ENCODE data around the gene GNG11.

The GNG11 gene

GRCh38 chr7:93944673-93945072 is 23.1 kb downstream of the GNG11 start (continued):
- TF ChIP-seq, protein P1, sequence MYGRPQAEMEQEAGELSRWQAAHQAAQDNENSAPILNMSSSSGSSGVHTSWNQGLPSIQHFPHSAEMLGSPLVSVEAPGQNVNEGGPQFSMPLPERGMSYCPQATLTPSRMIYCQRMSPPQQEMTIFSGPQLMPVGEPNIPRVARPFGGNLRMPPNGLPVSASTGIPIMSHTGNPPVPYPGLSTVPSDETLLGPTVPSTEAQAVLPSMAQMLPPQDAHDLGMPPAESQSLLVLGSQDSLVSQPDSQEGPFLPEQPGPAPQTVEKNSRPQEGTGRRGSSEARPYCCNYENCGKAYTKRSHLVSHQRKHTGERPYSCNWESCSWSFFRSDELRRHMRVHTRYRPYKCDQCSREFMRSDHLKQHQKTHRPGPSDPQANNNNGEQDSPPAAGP (tag by site-specific recombination; IDR thresholded peaks at IDR 0.05): no peak
- TF ChIP-seq ZNF610 (tag by site-specific recombination; IDR thresholded peaks at IDR 0.05; ENCODE audit: borderline replicate concordance) (no peak), KLF9 (tag by site-specific recombination; IDR thresholded peaks at IDR 0.05; ENCODE audit: low read depth) (no peak), SP3 (tag by site-specific recombination; IDR thresholded peaks at IDR 0.05) (no peak), SCRT2 (tag by site-specific recombination; IDR thresholded peaks at IDR 0.05) (no peak), REST (tag by site-specific recombination; IDR thresholded peaks at IDR 0.05) (no peak), ZNF600 (tag by site-specific recombination; IDR thresholded peaks at IDR 0.05) (no peak), ZNF707 (tag by site-specific recombination; IDR thresholded peaks at IDR 0.05) (no peak)

- Histone ChIP-seq H3K27ac (ENCODE audit: extremely low read depth, low read depth, low read length) (no peak overlapping the region), H3K4me3 (ENCODE audit: low read depth, low read length) (no peak overlapping the region), H3K4me1 (ENCODE audit: control insufficient read depth, insufficient read depth, low read length) (no peaks in the 10 kb centered on the region), H3K36me3 (ENCODE audit: control insufficient read depth in 2 of 2, insufficient read depth in 1 of 2, low read length in 2 of 2) (no peaks in the 10 kb centered on the region), H3K9me3 (ENCODE audit: control insufficient read depth, insufficient read depth, low read depth, low read length) (no peaks in the 10 kb centered on the region)
- POLR2A ChIA-PET: no interaction called here
- CTCF ChIA-PET: no interaction called here
- no peak for TF ChIP-seq ZNF621 (tag by site-specific recombination; IDR thresholded peaks at IDR 0.05)
- no peak for TF ChIP-seq REST (tag by site-specific recombination; IDR thresholded peaks at IDR 0.05)
- TF ChIP-seq ZSCAN5A (tag by site-specific recombination; IDR thresholded peaks at IDR 0.05): no peak
- TF ChIP-seq ZNF433 (tag by site-specific recombination; IDR thresholded peaks at IDR 0.05; ENCODE audit: low read depth): no peak
- TF ChIP-seq, protein P2, sequence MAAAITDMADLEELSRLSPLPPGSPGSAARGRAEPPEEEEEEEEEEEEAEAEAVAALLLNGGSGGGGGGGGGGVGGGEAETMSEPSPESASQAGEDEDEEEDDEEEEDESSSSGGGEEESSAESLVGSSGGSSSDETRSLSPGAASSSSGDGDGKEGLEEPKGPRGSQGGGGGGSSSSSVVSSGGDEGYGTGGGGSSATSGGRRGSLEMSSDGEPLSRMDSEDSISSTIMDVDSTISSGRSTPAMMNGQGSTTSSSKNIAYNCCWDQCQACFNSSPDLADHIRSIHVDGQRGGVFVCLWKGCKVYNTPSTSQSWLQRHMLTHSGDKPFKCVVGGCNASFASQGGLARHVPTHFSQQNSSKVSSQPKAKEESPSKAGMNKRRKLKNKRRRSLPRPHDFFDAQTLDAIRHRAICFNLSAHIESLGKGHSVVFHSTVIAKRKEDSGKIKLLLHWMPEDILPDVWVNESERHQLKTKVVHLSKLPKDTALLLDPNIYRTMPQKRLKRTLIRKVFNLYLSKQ (tag by site-specific recombination; IDR thresholded peaks at IDR 0.05; ENCODE audit: borderline replicate concordance): no peak
- no peak for TF ChIP-seq ZBTB1 (tag by site-specific recombination; IDR thresholded peaks at IDR 0.05)
- no peak for TF ChIP-seq PRDM1 (tag by site-specific recombination; IDR thresholded peaks at IDR 0.05)
- no peak for TF ChIP-seq ZNF585B (tag by site-specific recombination; IDR thresholded peaks at IDR 0.05)
- no peak for TF ChIP-seq ZNF324 (tag by site-specific recombination; IDR thresholded peaks at IDR 0.05)
- TF ChIP-seq, protein P3, sequence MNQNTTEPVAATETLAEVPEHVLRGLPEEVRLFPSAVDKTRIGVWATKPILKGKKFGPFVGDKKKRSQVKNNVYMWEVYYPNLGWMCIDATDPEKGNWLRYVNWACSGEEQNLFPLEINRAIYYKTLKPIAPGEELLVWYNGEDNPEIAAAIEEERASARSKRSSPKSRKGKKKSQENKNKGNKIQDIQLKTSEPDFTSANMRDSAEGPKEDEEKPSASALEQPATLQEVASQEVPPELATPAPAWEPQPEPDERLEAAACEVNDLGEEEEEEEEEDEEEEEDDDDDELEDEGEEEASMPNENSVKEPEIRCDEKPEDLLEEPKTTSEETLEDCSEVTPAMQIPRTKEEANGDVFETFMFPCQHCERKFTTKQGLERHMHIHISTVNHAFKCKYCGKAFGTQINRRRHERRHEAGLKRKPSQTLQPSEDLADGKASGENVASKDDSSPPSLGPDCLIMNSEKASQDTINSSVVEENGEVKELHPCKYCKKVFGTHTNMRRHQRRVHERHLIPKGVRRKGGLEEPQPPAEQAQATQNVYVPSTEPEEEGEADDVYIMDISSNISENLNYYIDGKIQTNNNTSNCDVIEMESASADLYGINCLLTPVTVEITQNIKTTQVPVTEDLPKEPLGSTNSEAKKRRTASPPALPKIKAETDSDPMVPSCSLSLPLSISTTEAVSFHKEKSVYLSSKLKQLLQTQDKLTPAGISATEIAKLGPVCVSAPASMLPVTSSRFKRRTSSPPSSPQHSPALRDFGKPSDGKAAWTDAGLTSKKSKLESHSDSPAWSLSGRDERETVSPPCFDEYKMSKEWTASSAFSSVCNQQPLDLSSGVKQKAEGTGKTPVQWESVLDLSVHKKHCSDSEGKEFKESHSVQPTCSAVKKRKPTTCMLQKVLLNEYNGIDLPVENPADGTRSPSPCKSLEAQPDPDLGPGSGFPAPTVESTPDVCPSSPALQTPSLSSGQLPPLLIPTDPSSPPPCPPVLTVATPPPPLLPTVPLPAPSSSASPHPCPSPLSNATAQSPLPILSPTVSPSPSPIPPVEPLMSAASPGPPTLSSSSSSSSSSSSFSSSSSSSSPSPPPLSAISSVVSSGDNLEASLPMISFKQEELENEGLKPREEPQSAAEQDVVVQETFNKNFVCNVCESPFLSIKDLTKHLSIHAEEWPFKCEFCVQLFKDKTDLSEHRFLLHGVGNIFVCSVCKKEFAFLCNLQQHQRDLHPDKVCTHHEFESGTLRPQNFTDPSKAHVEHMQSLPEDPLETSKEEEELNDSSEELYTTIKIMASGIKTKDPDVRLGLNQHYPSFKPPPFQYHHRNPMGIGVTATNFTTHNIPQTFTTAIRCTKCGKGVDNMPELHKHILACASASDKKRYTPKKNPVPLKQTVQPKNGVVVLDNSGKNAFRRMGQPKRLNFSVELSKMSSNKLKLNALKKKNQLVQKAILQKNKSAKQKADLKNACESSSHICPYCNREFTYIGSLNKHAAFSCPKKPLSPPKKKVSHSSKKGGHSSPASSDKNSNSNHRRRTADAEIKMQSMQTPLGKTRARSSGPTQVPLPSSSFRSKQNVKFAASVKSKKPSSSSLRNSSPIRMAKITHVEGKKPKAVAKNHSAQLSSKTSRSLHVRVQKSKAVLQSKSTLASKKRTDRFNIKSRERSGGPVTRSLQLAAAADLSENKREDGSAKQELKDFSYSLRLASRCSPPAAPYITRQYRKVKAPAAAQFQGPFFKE (tag by site-specific recombination; IDR thresholded peaks at IDR 0.05; ENCODE audit: borderline replicate concordance): no peak
- no peak for TF ChIP-seq ZNF530 (tag by site-specific recombination; IDR thresholded peaks at IDR 0.05; ENCODE audit: low read depth)
- no peak for TF ChIP-seq ZSCAN23 (tag by site-specific recombination; IDR thresholded peaks at IDR 0.05)
- TF ChIP-seq BCL11B (tag by site-specific recombination; IDR thresholded peaks at IDR 0.05; ENCODE audit: low read depth): no peak
Measured at GRCh38 chr7:93945083-93945482, 23.5 kb downstream of the GNG11 start.
